Osteoblast (primary cell): Measurements from ENCODE around the gene SEMA3C. TPM values are rescaled to one million over a fixed set of nuclear protein-coding genes. Genes with fewer than 3 reads are reported as not detected.
A peak's percentile ranks its signal among the peaks of the same experiment; 100 is the strongest.

Source experiments
- DNase-seq: peaks from one replicate; pipeline ENCODE4 v3.0.0; 2011; ENCODE audit warnings: low spot score, mixed read lengths; ENCODE audit not compliant: insufficient read length; ENCODE audit errors: missing footprints
- H2AFZ ChIP-seq: 2 replicates; pipeline ENCODE4 v1.6.0; 2011; ENCODE audit warnings: mild to moderate bottlenecking, low read length
- H3K27ac ChIP-seq: 2 replicates; pipeline ENCODE4 v1.5.1; 2011; ENCODE audit warnings: mild to moderate bottlenecking, low read depth, low read length, moderate library complexity
- H3K27me3 ChIP-seq: 2 replicates; pipeline ENCODE4 v1.6.0; 2012; ENCODE audit warnings: mild to moderate bottlenecking, control low read depth, inconsistent platforms, low read length, moderate library complexity; ENCODE audit not compliant: insufficient read depth
- H3K36me3 ChIP-seq: 2 replicates; pipeline ENCODE4 v1.5.1; 2011; ENCODE audit warnings: mild to moderate bottlenecking, low read length, control low read depth, moderate library complexity; ENCODE audit not compliant: insufficient read depth
- H3K4me1 ChIP-seq: 2 replicates; pipeline ENCODE4 v1.5.1; 2011; ENCODE audit warnings: mild to moderate bottlenecking, low read length, control low read depth, moderate library complexity; ENCODE audit not compliant: insufficient read depth
- H3K4me2 ChIP-seq: 2 replicates; pipeline ENCODE4 v1.6.0; 2011; ENCODE audit warnings: mild to moderate bottlenecking, low read length; ENCODE audit not compliant: insufficient read depth
- H3K4me3 ChIP-seq: fragments of 200-600 bp; sonication (generic); 3 replicates; pipeline ENCODE4 v1.5.1; 2012; ENCODE audit warnings: mild to moderate bottlenecking, low read length, inconsistent platforms; ENCODE audit not compliant: insufficient read depth
- H3K79me2 ChIP-seq: 2 replicates; pipeline ENCODE4 v1.6.0; 2012; ENCODE audit warnings: mild to moderate bottlenecking, low read length, control low read depth, inconsistent platforms; ENCODE audit not compliant: insufficient read depth
- H3K9me3 ChIP-seq: 2 replicates; pipeline ENCODE4 v1.5.1; 2011; ENCODE audit warnings: low read depth, low read length, control low read depth
- H4K20me1 ChIP-seq: 2 replicates; pipeline ENCODE4 v1.6.0; 2012; ENCODE audit warnings: mild to moderate bottlenecking, low read length, control low read depth; ENCODE audit not compliant: insufficient read depth
- CTCF ChIP-seq: IDR thresholded peaks from 2 replicates; pipeline ENCODE4 v1.5.1; 2011; ENCODE audit warnings: mild to moderate bottlenecking, low read depth, low read length, moderate library complexity; ENCODE audit errors: extremely low read depth
- total RNA-seq: library from RNA; depleted of rRNA; stranded (reverse); fragments of >200 nt; gene quantifications from 2 replicates; pipeline ENCODE4 v1.2.3, GENCODE V29; 2012

Gene SEMA3C
- total RNA-seq, 1 donor = 388 TPM

- H3K27ac ChIP-seq = no peak overlapping the region
- no peaks in the 10 kb centered on the region for H3K4me1 ChIP-seq
- no peak overlapping the region for H3K4me2 ChIP-seq
- no peaks in the 10 kb centered on the region for H3K79me2 ChIP-seq
- no peak overlapping the region for H2AFZ ChIP-seq
- H3K9me3 ChIP-seq = no peaks in the 10 kb centered on the region
- H4K20me1 ChIP-seq = no peaks in the 10 kb centered on the region
- TF ChIP-seq CTCF = no peak
- H3K4me3 ChIP-seq = no peak overlapping the region
- no peaks in the 10 kb centered on the region for H3K27me3 ChIP-seq
- DNase-seq = no peak
- H3K36me3 ChIP-seq = no peaks in the 10 kb centered on the region
Observed at GRCh38 chr7:80734011-80734410, 184.8 kb downstream of the SEMA3C start.

GRCh38 chr7:80733333-80733915, 185.4 kb downstream of the SEMA3C start:
- H3K4me1 ChIP-seq = no peaks in the 10 kb centered on the region
- H2AFZ ChIP-seq = no peak overlapping the region
- DNase-seq = no peak
- no peak for TF ChIP-seq CTCF
- no peaks in the 10 kb centered on the region for H3K9me3 ChIP-seq
- H3K79me2 ChIP-seq = no peaks in the 10 kb centered on the region
- no peaks in the 10 kb centered on the region for H3K27me3 ChIP-seq
- H3K27ac ChIP-seq = no peak overlapping the region
- no peaks in the 10 kb centered on the region for H3K36me3 ChIP-seq
- H3K4me3 ChIP-seq = no peak overlapping the region
- no peak overlapping the region for H3K4me2 ChIP-seq
- H4K20me1 ChIP-seq = no peaks in the 10 kb centered on the region

GRCh38 chr7:80732630-80733029, 186.2 kb downstream of the SEMA3C start:
- Histone ChIP-seq H3K4me3 (no peak overlapping the region), H2AFZ (no peak overlapping the region), H3K4me1 (no peaks in the 10 kb centered on the region), H4K20me1 (no peaks in the 10 kb centered on the region), H3K27ac (no peak overlapping the region), H3K9me3 (no peaks in the 10 kb centered on the region), H3K27me3 (no peaks in the 10 kb centered on the region), H3K36me3 (no peaks in the 10 kb centered on the region), H3K79me2 (no peaks in the 10 kb centered on the region), H3K4me2 (no peak overlapping the region)
- DNase-seq = no peak
- peak; percentile 23 for TF ChIP-seq CTCF

- no peak overlapping the region for H3K4me3 ChIP-seq
- no peak for DNase-seq
- H3K36me3 ChIP-seq = no peaks in the 10 kb centered on the region
- no peak overlapping the region for H3K27ac ChIP-seq
- no peak overlapping the region for H2AFZ ChIP-seq
- H4K20me1 ChIP-seq = no peaks in the 10 kb centered on the region
- no peaks in the 10 kb centered on the region for H3K4me1 ChIP-seq
- H3K79me2 ChIP-seq = no peaks in the 10 kb centered on the region
- no peak overlapping the region for H3K4me2 ChIP-seq
- H3K27me3 ChIP-seq = no peaks in the 10 kb centered on the region
- H3K9me3 ChIP-seq = no peaks in the 10 kb centered on the region
- TF ChIP-seq CTCF = no peak
Observed at GRCh38 chr7:80731281-80731680, 187.6 kb downstream of the SEMA3C start.
